GM19025 (cell line): ENCODE results near the gene KIF4A.
"Not testable (repeated sequence)": the region's sequence is repeated elsewhere in the genome, so short reads cannot be mapped to it uniquely, and the experiment has no call there.

Source experiments
- ATAC-seq: cut with Tn5 transposase; IDR thresholded peaks from one replicate; pipeline ENCODE4 v1.9.1; 2021; ENCODE audit warnings: mild to moderate bottlenecking, low read depth, moderate library complexity; ENCODE audit not compliant: unreplicated experiment

The KIF4A gene, protein sequence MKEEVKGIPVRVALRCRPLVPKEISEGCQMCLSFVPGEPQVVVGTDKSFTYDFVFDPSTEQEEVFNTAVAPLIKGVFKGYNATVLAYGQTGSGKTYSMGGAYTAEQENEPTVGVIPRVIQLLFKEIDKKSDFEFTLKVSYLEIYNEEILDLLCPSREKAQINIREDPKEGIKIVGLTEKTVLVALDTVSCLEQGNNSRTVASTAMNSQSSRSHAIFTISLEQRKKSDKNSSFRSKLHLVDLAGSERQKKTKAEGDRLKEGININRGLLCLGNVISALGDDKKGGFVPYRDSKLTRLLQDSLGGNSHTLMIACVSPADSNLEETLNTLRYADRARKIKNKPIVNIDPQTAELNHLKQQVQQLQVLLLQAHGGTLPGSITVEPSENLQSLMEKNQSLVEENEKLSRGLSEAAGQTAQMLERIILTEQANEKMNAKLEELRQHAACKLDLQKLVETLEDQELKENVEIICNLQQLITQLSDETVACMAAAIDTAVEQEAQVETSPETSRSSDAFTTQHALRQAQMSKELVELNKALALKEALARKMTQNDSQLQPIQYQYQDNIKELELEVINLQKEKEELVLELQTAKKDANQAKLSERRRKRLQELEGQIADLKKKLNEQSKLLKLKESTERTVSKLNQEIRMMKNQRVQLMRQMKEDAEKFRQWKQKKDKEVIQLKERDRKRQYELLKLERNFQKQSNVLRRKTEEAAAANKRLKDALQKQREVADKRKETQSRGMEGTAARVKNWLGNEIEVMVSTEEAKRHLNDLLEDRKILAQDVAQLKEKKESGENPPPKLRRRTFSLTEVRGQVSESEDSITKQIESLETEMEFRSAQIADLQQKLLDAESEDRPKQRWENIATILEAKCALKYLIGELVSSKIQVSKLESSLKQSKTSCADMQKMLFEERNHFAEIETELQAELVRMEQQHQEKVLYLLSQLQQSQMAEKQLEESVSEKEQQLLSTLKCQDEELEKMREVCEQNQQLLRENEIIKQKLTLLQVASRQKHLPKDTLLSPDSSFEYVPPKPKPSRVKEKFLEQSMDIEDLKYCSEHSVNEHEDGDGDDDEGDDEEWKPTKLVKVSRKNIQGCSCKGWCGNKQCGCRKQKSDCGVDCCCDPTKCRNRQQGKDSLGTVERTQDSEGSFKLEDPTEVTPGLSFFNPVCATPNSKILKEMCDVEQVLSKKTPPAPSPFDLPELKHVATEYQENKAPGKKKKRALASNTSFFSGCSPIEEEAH

DNA sequence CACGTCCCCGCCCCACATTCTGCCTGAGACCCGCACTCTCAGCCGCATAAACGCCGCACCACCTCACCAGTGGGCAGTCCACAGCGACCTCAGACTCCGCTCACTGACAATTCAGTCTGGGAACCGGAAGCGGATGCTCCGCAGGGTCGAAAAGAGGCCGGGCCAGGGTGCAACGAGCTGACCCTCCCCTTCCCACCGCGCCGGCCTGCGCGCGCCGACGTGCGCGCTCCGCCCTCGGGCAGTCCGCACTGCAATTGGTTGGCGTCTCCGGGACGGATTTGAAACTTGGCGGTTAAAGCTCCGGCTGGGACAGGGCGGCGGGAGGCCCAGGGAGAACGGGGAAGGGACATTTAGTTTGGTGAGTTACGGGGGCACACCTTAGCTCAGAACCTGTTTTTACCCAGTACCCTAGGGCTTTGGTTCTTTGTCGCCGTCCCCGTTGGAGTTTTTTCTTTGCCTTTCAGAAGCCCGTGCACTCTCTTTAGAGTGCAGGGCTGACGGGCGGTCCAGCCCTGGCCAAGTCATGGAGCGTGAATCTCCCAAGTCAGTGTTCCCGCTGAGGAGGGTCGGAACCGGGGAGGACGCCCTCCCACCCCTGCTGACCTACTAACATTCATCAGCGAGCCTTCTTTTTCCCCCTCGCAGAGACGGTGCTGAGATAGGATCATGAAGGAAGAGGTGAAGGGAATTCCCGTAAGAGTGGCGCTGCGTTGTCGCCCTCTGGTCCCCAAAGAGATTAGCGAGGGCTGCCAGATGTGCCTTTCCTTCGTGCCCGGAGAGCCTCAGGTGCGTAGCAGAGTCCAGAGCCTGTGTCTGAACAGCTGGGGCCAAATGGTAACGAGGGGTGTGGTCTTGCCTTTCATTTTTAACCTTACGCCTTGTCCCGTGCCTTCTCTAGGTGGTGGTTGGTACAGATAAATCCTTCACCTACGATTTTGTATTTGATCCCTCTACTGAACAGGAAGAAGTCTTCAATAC is at the start of gene KIF4A, which contains the start of gene PDZD11:
Gene KIF4A, plus strand, starts transcription at position 312 of the 978 bp plus-strand sequence. Its CDS starts 355 bp downstream, at position 667.
Gene PDZD11, minus strand, starts transcription at position 135 of the 978 bp plus-strand sequence. CDS start 586 bp downstream, outside the sequence.
- ATAC-seq: peak; percentile 96

DNA sequence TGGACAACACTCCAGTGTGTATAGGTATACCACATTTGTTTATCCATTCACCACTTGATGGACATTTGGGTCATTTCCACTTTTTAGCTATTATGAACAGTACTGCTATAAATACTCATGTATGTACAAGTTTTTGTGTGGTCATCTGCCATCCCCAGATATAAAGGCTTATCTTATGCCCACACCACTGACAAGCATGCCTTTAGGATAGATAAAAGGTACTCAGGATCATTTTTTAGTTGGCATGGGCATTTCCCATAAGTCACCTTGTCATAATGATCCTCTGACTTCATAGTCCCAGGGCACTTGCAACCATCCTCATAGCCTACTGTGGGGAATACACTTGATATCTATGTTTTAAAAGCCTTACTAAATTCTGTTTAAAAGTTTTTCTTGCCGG is 49.2 kb upstream of the KIF4A start:
- ATAC-seq: no peak

DNA sequence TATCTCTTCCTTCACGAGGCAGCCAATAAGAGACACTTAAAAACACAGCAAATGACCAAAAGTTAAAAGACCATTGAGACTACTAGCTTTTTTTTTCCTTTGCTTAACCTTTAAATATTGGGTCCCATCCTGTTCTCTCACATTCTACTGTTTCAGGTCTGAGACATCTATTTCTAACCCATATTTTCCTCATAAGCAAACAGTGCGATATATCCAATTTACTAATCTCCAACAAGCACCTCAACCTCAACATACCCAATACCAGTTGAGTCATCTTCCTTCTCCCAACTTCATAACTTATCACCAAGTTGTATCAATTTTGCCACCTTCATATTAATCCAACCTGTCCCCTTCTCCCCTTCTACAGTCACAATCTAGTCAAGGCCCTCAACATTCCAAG is 48.4 kb upstream of the KIF4A start:
- no peak for ATAC-seq

DNA sequence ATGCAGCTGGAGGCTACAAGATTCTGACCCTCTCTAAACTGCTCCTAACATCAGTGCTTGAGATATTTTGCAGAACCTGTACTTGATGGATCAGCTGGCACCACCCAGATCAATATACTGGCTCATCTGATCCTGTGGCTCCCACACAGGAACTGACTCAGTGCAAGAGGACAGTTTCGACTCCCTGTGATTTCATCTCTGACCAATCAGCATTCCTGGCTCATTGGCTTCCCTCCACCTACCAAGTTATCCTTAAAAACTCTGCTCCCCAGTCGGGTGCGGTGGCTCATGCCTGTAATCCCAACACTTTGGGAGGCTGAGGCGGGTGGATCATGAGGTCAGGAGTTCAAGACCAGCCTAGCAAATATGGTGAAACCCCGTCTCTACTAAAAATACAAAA is 46.3 kb upstream of the KIF4A start:
- ATAC-seq: not testable (repeated sequence)

DNA sequence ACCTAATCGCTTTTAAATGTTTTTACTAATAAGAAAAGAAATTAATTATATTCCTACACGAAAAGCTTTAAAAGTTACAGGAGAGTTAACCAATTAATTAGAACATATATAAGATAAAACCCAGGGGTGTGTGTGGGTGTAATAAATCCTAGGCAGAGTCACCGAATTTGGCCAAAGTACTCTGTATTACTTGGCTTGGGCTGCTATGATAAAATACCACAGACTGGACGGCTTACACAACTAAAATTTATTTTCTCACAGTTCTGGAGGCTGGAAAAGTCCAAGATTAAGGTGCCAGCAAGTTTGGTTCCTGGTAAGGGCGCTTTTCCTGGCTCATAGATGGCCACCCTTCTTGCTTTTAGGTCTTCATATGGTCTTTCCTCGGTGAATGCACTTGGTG is 45.0 kb upstream of the KIF4A start:
- ATAC-seq: no peak

DNA sequence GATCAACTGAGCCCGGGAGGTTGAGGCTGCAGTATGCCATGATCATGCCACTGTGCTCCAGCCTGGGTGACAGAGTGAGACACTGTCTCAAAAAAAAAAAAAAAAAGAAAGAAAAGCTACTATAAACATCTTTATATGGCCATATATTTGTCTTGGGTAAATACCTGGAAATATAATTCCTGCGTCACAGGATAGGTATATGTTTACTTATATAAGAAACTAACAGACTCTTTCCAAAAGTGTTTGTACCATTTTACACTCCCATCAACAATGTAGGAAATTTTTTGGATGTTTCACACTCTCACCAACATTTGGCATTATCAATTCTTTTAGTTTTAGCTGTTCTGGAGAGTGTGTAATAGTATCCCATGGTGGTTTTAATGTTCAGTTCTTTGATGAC is 42.7 kb upstream of the KIF4A start:
- no peak for ATAC-seq

DNA sequence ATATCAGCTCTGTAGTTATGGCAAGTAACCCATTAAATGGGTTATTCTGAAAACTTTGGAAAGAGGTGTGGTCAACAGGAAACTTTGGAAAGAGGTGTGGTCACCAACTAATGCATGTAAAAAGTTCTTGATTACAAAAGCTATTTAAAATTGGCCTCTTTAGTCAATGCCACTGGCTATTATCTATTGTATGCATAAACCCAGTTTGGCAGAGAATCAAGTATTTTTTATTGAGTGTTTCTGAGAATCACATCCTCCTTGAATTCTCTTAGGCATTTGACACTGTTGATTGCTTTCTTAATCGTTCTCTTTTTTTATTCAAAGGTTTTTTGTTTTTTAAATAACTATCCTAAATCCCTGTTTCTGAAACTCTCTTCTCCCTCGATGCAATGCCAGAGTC is 37.4 kb upstream of the KIF4A start:
- no peak for ATAC-seq

DNA sequence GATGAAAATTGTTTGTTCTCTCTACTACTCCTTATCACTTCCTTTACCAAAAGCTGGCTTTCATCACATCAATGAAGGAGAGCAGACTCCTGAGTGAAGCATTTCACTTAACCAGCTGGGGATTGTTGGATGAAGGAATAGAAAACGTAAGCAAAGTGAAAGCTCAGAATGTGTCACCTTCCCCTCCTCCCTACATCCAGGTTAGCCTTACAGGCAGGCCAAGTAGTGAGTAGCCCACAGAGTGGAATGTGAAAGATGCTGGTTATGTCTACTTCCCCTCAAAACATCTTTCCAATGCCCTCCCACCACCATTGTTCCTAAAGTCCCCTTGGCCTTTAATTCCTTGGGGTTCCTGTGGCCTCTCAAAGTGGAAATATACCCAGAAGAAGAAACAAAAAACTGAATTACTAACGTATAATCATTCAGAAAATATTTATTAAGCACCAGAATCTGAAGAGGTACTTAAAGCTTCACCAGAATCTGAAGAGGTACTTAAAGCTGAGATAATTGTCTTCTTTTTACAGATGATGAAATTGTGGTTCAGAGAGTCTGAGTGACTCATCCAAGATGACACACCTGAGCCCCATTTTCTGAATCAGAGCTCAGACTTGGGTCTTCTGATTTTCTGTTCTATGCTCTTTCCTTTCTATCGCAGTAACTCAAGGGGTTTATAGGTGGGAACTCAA is 36.4 kb upstream of the KIF4A start:
- no peak for ATAC-seq

DNA sequence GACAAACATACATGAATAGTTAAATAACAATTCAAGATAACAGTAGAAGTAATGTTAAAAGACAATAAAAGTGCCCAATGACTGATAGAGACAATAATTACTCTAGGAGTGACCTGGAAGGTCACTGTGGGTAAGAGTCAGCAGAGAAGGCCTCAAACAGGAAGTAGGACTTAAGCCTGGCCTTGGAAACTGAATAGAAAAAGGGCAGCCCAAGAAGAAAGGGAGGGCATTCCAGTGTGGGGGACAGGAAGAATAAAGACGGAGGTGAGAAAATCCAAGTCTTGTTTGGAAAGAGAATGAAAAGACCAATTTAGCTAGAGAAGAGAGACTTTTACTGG is 35.9 kb upstream of the KIF4A start:
- ATAC-seq: no peak

DNA sequence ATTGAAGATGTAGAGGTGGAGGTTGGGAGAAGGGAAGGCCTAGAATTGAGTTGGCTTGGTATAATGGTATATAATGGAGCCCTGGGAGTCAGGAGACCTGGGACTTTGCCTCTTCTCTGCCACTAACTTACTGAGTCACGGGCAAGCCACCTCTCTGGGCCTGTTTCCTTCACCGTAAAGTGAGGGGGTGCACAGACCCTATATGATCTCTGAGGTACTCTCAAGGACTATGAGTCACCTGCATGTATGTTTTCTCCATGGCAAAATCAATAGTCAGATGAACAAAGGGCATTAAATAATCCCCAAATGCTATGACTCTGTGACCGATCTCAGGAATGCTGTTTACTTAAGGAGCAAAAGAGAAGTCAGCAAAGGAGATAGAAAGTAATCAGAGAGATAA is 35.0 kb upstream of the KIF4A start:
- no peak for ATAC-seq

DNA sequence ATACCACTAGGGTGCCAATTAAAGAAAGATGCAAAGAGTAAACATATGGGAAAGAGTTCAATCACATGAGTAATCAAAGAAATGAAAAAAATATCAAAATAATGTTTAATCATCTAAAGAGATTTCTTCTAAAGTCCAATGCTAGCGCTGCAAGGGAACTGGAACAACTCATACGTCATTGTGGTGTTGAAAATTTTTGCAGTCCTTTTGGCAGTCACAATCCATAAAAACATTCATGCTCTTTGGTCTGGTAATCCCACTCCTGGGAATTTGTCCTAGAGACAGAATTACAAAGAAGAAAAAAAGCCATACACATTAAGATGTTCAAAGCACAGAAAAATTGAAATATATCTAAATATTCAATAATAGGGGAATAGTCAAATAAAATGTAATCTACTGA is 34.5 kb upstream of the KIF4A start:
- ATAC-seq: no peak

DNA sequence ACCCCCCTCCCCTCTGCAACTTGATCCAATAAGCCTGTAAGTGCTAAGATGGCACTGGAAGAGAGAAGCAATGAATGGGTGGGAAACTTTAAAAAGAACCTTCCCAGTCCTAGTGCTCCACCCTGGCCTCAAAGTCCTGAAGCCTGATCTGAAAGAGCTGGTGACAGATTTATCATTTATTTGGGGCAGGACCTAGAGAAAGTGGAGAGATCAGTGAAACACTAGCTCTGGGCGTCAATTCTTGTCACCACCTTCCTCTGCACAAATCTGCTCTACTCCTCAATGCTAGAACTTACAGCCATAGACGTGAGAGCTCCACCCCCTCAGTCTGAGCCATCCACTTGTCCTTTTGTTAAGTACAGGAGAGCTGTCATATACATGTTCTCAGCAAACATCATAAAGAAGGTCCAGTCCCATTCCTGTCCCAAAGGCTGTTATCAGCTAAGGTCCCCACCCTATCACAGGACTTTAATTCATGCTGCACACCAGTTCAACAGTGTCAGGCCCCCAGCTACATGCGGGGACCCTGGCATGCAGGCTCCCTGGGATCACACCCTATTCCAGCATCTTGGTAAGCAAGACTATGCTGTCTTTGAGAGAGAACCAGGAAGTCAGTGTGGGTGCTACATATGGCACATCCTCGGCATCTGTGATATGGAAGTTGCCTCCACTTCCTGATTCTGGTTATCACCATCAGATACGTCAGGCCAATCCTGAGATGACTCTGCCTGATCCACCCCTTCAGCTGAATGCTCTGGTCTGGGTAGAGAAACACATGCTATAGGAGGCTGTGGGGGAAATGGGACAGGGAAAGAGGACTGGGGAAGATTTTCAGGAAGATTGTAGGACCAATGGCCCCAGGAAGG is 32.2 kb upstream of the KIF4A start:
- ATAC-seq: no peak

DNA sequence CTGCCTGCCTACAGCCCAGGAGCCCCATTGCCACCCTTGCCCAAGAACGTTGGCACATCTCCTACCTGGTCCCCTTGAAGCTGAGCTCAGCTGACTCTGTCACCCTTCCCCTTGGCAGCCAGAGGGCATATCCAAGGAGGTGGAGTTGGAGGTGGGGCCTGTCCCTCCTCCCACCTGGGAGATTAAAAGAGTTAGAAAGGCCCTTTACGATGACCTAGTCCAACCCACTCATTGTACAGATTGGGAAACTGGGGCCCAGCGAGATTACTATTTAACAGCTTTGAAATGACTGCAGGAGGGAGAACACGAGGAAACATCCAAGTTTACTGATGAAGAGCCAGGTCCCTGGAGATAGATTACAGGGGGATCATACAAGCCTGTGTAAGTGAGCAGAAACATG is 29.8 kb upstream of the KIF4A start, which contains the start of gene P2RY4:
Gene P2RY4, minus strand, starts transcription at position 101 of the 400 bp plus-strand sequence. CDS start 580 bp downstream, outside the sequence.
- no peak for ATAC-seq

DNA sequence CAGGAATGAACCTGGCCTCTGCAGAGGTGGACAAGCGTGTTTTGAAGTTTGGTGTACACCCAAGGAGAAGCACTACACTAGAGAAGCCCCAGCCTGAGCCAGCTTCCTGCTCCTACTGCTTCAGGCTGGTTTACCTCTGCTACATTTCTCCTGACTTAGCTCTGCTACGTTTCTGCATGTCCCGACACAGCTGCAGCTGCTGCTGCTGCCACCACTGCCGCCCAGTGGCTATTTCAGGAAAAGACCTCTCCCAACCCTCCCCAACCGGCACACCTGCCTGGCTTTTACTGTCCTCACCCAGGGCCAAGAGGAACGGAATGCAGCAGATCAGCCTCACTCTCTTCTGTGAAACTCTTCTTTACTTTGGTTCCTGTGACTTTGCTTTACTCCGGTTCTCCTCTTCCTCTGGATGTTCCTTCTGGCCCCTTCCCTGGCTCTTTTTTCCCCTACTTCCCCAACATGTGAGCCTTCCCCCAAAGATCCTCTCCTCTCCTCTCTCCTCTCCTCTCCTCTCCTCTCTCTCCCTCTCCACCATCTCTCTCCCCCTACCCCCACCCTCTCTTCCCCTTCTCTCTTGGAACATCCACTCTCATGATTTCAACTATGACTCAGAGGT is 26.8 kb upstream of the KIF4A start:
- ATAC-seq: no peak

DNA sequence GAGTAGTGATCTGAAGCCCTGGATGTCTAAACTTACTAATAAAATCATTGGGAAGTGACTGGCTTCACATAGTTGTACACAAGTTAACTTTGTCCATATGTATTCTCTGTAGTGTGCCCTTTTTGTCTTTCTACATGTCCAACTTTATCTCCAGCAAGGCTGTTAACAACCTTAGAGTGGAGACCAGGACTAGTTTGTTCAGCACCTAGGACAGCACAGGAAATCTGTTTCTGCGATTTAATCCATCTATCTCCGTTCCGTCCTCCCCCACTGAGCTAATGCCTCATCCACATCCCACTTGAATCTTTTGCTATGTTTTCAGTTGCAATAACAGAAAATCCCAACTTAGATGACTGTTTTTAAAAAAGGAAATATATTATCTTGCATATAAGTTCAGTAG is 25.1 kb upstream of the KIF4A start:
- no peak for ATAC-seq

DNA sequence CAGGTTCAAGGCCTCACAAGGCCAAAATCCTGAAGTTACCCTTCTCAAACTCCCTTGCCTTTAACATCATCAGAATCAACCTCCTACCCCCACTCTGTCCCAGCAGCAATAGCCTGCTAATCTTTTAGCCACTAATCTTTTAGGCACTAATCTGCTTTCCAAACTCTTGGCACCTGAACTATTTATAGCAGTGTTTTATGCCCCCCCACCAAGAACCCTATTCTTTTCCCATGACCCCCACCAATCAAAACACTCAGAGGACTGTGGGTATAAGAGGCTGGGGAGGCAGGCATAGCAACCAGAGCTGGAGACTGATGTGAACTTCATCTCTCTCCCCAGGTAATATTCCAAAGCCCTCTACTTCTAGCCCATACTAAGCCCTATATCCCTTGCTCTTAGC is 21.9 kb upstream of the KIF4A start, which contains the start of gene ARR3:
Gene ARR3, plus strand, starts transcription at position 301 of the 400 bp plus-strand sequence. CDS start 1,052 bp downstream, outside the sequence.
- ATAC-seq: no peak

DNA sequence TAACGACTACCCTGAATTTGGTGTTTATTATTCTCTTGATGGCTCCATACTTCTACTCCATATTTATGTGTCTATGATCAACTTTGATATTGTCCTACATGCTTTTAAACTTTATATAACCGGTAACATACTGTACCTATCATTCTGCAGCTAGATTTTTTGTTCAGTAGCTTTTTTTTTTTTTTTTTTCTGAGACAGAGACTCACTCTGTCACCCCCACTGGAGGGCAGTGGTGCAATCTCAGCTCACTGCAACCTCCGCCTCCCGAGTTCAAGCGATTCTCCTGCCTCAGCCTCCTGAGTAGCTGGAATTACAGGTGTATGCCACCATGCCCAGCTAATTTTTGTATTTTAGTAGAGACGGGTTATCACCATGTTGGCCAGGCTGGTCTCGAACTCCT is 15.9 kb upstream of the KIF4A start:
- ATAC-seq: not testable (repeated sequence)
